Lung (tissue), 12 donors: ENCODE data around the gene SPAG6. TPM values are rescaled to one million over a fixed set of nuclear protein-coding genes. Genes with fewer than 3 reads are reported as not detected.
"Not testable (repeated sequence)": the region's sequence is repeated elsewhere in the genome, so short reads cannot be mapped to it uniquely, and the experiment has no call there.

Source experiments
- ATAC-seq: fragments of 200-7000 bp; cut with Tn5 transposase; one replicate; pipeline ENCODE4 v1.9.1; 2020; ENCODE audit warnings: moderate number of reproducible peaks; ENCODE audit not compliant: insufficient read depth, low FRiP score
- DNase-seq, 3 donors: peaks; one replicate each; pipeline ENCODE4 v3.0.0-alpha.2; 2013 to 2017
- H3K27ac ChIP-seq, 2 donors: one replicate each; pipeline ENCODE4 v1.5.1; 2013; ENCODE audit warnings: mild to moderate bottlenecking in 2 of 2, moderate library complexity in 2 of 2, control low read depth in 1 of 2, inconsistent platforms in 1 of 2, low read depth in 1 of 2, low read length in 1 of 2
- H3K27me3 ChIP-seq, 3 donors: one replicate each; pipeline ENCODE4 v1.5.1; 2013; ENCODE audit warnings: low read length in 2 of 3; ENCODE audit not compliant: control insufficient read depth in 3 of 3, insufficient read depth in 3 of 3
- H3K36me3 ChIP-seq, 4 donors: one replicate each; pipeline ENCODE4 v1.5.1; 2013; ENCODE audit warnings: low read length in 4 of 4, mild to moderate bottlenecking in 1 of 4, moderate library complexity in 1 of 4; ENCODE audit not compliant: control insufficient read depth in 4 of 4, insufficient read depth in 4 of 4
- H3K4me1 ChIP-seq, 5 donors: one replicate each; pipeline ENCODE4 v1.5.1; 2013; ENCODE audit warnings: low read length in 5 of 5, mild to moderate bottlenecking in 2 of 5, moderate library complexity in 1 of 5; ENCODE audit not compliant: control insufficient read depth in 5 of 5, insufficient read depth in 5 of 5
- H3K4me3 ChIP-seq: one replicate; pipeline ENCODE4 v1.5.1; 2013; ENCODE audit warnings: mild to moderate bottlenecking, control low read depth, moderate library complexity
- H3K9ac ChIP-seq, 2 donors: one replicate each; pipeline ENCODE4 v1.5.1; 2013; ENCODE audit warnings: low read length in 2 of 2, control low read depth in 1 of 2; ENCODE audit not compliant: insufficient read depth in 1 of 2
- H3K9me3 ChIP-seq, 4 donors: one replicate each; pipeline ENCODE4 v1.5.1; 2013; ENCODE audit warnings: low read length in 3 of 4, mild to moderate bottlenecking in 1 of 4, moderate library complexity in 1 of 4; ENCODE audit not compliant: control insufficient read depth in 4 of 4, insufficient read depth in 3 of 4
- WGBS, 2 donors: extraction: QIAGEN DNeasy Blood & Tissue Kit; methylation state at CpG; one replicate each; pipeline ENCODE4 v1.1.7; 2013; 5-methylcytosine and 5-hydroxymethylcytosine counted together
- polyA plus RNA-seq, 2 donors: library from polyadenylated mRNA; stranded (reverse); fragments of 200-250 nt; gene quantifications; one replicate each; pipeline ENCODE4 v1.2.1, GENCODE V29; 2013
- total RNA-seq, 2 donors: library from RNA; depleted of rRNA in 1 of 2; stranded (reverse); fragments of >200 nt in 1 of 2; gene quantifications; one replicate each; pipeline ENCODE4 v1.2.1, GENCODE V29; 2014 to 2021
- TF ChIP-seq, protein P1 (sequence below): IDR thresholded peaks from 2 replicates; pipeline ENCODE4 v1.5.1; 2012; ENCODE audit warnings: mild to moderate bottlenecking; ENCODE audit errors: control extremely low read depth, extremely low read depth
- donor health status: control.
- donor health status: control.
- donor health status: Bipolar disorder and iron deficiency.
- donor health status: healthy.
- donor health status: DM: yes; HTN: yes; CAD: no.

Gene SPAG6
- total and polyA plus RNA-seq, 4 donors = 12.2 to 40.1 (median 23.6) TPM

DNA sequence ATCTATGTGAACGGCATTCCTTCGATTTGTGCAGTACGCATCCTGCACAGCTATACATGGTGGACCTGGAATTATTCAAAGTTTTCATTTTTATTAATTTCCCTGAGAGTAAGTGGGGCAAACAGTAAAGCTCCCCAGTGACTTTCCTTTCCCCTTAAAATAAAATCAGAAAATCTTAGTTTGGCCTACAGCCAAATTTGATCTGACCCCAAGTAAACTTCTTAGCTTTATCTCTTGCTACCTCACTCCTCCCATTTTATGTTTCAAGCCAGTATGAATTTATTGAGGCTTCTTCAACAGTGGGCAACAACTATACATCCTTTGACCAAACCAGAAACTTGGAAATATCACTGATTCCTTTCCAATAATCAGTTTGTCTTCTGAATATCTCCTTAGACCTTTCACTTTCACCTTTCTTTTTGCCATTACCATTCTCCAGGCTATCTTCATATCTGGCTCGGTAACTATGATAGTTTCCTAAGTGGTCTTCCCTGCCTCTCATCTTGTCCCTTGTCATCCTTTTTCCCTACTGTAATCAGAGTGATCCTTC lies 11.1 kb downstream of the SPAG6 start:
- Histone ChIP-seq H3K4me3 (no peak overlapping the region), H3K27me3 (no peaks in the 10 kb centered on the region), H3K9ac (no peak overlapping the region), H3K36me3 (no peaks in the 10 kb centered on the region), H3K9me3 (no peaks in the 10 kb centered on the region), H3K27ac (no peak overlapping the region), H3K4me1 (no peaks in the 10 kb centered on the region)
- TF ChIP-seq, protein P1, sequence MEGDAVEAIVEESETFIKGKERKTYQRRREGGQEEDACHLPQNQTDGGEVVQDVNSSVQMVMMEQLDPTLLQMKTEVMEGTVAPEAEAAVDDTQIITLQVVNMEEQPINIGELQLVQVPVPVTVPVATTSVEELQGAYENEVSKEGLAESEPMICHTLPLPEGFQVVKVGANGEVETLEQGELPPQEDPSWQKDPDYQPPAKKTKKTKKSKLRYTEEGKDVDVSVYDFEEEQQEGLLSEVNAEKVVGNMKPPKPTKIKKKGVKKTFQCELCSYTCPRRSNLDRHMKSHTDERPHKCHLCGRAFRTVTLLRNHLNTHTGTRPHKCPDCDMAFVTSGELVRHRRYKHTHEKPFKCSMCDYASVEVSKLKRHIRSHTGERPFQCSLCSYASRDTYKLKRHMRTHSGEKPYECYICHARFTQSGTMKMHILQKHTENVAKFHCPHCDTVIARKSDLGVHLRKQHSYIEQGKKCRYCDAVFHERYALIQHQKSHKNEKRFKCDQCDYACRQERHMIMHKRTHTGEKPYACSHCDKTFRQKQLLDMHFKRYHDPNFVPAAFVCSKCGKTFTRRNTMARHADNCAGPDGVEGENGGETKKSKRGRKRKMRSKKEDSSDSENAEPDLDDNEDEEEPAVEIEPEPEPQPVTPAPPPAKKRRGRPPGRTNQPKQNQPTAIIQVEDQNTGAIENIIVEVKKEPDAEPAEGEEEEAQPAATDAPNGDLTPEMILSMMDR = no peak
- 85 to 90% methylated on average over 4 of the region's 4 CpGs for WGBS, 2 donors
- DNase-seq = no peak
- no peak for ATAC-seq

DNA sequence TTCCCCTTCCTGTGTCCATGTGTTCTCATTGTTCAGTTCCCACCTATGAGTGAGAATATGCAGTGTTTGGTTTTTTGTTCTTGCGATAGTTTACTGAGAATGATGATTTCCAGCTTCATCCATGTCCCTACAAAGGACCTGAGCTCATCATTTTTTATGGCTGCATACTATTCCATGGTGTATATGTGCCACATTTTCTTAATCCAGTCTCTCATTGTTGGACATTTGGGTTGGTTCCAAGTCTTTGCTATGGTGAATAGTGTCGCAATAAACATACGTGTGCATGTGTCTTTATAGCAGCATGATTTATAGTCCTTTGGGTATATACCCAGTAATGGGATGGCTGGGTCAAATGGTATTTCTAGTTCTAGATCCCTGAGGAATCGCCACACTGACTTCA lies 12.5 kb downstream of the SPAG6 start:
- not testable (repeated sequence) for H3K9me3 ChIP-seq, H3K4me1 ChIP-seq, H3K27me3 ChIP-seq, H3K27ac ChIP-seq, DNase-seq, H3K4me3 ChIP-seq, H3K9ac ChIP-seq, H3K36me3 ChIP-seq, ATAC-seq
- 79 to 84% methylated on average over 3 of the region's 4 CpGs for WGBS, 2 donors

DNA sequence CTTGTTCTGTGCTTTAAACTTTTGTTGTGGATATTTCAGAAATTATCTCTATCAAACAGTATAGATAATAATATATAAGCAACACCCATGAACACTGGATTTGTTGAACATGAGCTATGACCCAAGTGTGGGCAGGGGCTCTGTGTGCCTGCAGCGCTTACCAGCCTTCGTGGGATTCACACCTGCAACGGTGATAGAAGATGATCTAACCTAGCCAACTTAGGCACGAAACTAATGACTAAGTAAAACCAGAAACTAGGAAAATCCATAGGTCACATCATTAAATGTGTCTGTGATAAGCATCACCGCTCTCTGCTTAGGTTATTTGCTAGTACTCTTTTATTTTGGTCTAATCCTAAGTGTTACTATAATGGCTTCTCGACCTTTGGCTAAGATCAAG lies 18.0 kb downstream of the SPAG6 start:
- no peak for DNase-seq
- Histone ChIP-seq H3K9me3 (no peaks in the 10 kb centered on the region), H3K9ac (no peak overlapping the region), H3K36me3 (no peaks in the 10 kb centered on the region), H3K27ac (no peak overlapping the region), H3K4me1 (no peaks in the 10 kb centered on the region), H3K27me3 (no peaks in the 10 kb centered on the region), H3K4me3 (no peak overlapping the region)
- no peak for ATAC-seq
- TF ChIP-seq, protein P1 = no peak
- WGBS, 2 donors = 90 to 94% methylated on average over 6 of the region's 6 CpGs

DNA sequence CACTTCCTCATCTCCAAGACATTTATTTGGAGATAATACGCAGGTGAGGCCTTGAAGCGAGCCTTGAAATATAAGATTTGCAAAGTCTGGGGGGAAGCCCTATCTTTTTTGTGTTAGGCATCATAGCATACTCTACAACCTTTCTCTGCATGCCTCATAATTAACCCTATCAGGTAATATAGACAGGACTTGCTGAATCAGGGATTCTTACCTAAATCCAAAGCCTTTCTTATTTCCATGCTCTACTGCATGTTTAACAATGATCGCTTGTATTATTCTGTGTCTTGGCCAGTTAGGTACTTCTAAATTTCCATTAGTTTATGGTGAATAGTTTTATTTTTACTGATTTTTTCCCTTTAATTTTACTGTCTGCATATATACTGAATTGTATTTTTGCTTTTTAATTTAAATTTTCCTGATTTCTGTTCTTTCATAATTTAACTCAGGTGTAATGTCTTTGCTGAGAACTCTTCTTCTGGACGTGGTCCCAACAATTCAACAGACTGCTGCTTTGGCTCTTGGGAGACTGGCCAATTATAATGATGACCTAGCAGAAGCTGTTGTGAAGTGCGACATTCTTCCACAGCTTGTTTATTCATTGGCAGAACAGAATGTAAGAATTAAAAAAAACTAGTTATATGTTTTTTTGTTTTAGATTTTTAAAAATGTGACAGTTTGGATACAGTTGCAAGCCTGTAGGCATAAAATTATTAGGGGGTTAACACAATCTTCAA lies 19.3 kb downstream of the SPAG6 start:
- no peaks in the 10 kb centered on the region for H3K27me3 ChIP-seq
- H3K27ac ChIP-seq = no peak overlapping the region
- TF ChIP-seq, protein P1 = no peak
- H3K4me3 ChIP-seq = no peak overlapping the region
- peak in 2 of 3 donors; percentile 41 to 54 for DNase-seq
- ATAC-seq = no peak
- H3K9ac ChIP-seq = no peak overlapping the region
- 89 to 94% methylated on average over 5 of the region's 5 CpGs for WGBS, 2 donors
- H3K9me3 ChIP-seq = no peaks in the 10 kb centered on the region
- H3K4me1 ChIP-seq = no peaks in the 10 kb centered on the region
- no peaks in the 10 kb centered on the region for H3K36me3 ChIP-seq
